ENCODE measurements around the gene ANKRD11. TPM values are rescaled to one million over a fixed set of nuclear protein-coding genes. Genes with fewer than 3 reads are reported as not detected.

ANKRD11 gene
- total and polyA plus RNA-seq, 2 donors (not counting 1 experiment from before 2014, with no cell fraction given): 41.5 to 71.2 TPM

DNA sequence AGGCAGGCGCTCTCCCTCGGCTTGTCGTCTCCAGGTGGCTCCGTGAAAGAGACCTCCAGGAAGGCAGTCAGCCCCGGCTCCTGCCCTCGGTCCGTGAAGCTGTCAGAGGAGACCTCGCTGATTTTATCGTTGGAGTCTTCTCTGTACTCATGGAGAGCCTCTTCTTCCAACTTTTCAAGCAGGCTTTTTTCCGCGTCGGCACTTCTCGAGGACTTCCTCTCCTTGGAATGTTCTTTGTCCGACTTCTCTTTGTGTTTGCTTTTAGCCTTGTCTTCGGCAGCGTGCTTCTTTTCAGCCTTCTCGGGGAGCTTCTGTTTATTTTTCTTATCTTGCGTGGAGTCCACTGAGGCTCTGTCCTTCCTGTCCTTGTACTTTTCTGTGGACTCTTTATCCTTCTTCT, 207.8 kb downstream of the ANKRD11 start:
- peaks cover 25% of the 10 kb centered on the region for H3K36me3 ChIP-seq (ENCODE audit: control insufficient read depth, insufficient read depth, low read length)

DNA sequence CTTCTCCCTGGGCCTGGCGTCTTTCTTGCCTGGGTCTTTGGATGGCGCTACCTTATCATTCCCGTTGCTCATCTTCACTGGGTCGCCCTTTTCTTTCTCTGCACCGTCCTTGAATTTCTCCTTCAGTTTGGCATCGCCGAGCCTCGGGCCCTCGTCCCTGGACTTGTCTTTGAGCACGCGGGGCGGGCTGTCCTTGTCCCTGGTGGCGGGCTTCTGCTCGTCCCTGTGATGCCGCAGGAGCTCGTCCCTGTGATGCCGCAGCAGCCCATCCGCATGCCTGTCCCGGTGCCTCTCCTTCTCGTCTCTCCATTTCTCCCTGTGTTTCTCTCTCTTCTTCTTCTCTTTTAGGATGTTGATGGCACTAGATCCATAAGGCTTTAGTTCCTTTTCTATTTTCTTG, 208.5 kb downstream of the ANKRD11 start:
- TF ChIP-seq, protein P1, sequence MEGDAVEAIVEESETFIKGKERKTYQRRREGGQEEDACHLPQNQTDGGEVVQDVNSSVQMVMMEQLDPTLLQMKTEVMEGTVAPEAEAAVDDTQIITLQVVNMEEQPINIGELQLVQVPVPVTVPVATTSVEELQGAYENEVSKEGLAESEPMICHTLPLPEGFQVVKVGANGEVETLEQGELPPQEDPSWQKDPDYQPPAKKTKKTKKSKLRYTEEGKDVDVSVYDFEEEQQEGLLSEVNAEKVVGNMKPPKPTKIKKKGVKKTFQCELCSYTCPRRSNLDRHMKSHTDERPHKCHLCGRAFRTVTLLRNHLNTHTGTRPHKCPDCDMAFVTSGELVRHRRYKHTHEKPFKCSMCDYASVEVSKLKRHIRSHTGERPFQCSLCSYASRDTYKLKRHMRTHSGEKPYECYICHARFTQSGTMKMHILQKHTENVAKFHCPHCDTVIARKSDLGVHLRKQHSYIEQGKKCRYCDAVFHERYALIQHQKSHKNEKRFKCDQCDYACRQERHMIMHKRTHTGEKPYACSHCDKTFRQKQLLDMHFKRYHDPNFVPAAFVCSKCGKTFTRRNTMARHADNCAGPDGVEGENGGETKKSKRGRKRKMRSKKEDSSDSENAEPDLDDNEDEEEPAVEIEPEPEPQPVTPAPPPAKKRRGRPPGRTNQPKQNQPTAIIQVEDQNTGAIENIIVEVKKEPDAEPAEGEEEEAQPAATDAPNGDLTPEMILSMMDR (conservative IDR thresholded peaks at IDR 0.05 in 1 of 2, IDR thresholded peaks at IDR 0.05 in 1 of 2; ENCODE audit: low read depth in 1 of 2, low read length in 2 of 2): no peak
- no peak for TF ChIP-seq EZH2 (IDR thresholded peaks at IDR 0.05; ENCODE audit: low read length, missing control alignments)
- Histone ChIP-seq H3K9me3 (ENCODE audit: control insufficient read depth, insufficient read depth, low read depth, low read length) (no peaks in the 10 kb centered on the region), H3K27ac (ENCODE audit: insufficient read depth, low read length) (no peak overlapping the region), H3K4me1 (ENCODE audit: control insufficient read depth, extremely low read depth, insufficient read depth, low read length) (no peaks in the 10 kb centered on the region), H3K4me3 (replicated peaks in 1 of 4; ENCODE audit: control extremely low read depth in 1 of 4, insufficient read depth in 1 of 4, low read depth in 3 of 4, low read length in 4 of 4) (no peak overlapping the region), H3K79me2 (ENCODE audit: control insufficient read depth, insufficient read depth, low read length) (no peaks in the 10 kb centered on the region), H3K9ac (ENCODE audit: insufficient read depth, low read length) (no peak overlapping the region), H3K27me3 (ENCODE audit: control insufficient read depth, insufficient read depth, low read length) (no peaks in the 10 kb centered on the region), H3K36me3 (ENCODE audit: control insufficient read depth, insufficient read depth, low read length) (peaks cover 24% of the 10 kb centered on the region), H2AFZ (ENCODE audit: low read length) (no peak overlapping the region), H3K4me2 (ENCODE audit: extremely low read depth, insufficient read depth, low read length) (no peak overlapping the region), H4K20me1 (ENCODE audit: control insufficient read depth, extremely low read depth, insufficient read depth, low read length) (no peaks in the 10 kb centered on the region)
- no peak for DNase-seq (ENCODE audit: low read depth in 2 of 2)

More for the DNA sequence above, 207.8 kb downstream of the ANKRD11 start:
- Histone ChIP-seq H3K4me1 (ENCODE audit: control insufficient read depth, extremely low read depth, insufficient read depth, low read length) (no peaks in the 10 kb centered on the region), H3K27me3 (ENCODE audit: control insufficient read depth, insufficient read depth, low read length) (no peaks in the 10 kb centered on the region), H3K4me3 (replicated peaks in 1 of 4; ENCODE audit: control extremely low read depth in 1 of 4, insufficient read depth in 1 of 4, low read depth in 3 of 4, low read length in 4 of 4) (no peak overlapping the region), H3K9me3 (ENCODE audit: control insufficient read depth, insufficient read depth, low read depth, low read length) (no peaks in the 10 kb centered on the region), H3K79me2 (ENCODE audit: control insufficient read depth, insufficient read depth, low read length) (no peaks in the 10 kb centered on the region), H3K9ac (ENCODE audit: insufficient read depth, low read length) (no peak overlapping the region), H3K4me2 (ENCODE audit: extremely low read depth, insufficient read depth, low read length) (no peak overlapping the region), H4K20me1 (ENCODE audit: control insufficient read depth, extremely low read depth, insufficient read depth, low read length) (no peaks in the 10 kb centered on the region), H2AFZ (ENCODE audit: low read length) (no peak overlapping the region), H3K27ac (ENCODE audit: insufficient read depth, low read length) (no peak overlapping the region)
- no peak for DNase-seq (ENCODE audit: low read depth in 2 of 2)
- TF ChIP-seq, protein P1 (conservative IDR thresholded peaks at IDR 0.05 in 1 of 2, IDR thresholded peaks at IDR 0.05 in 1 of 2; ENCODE audit: low read depth in 1 of 2, low read length in 2 of 2): no peak
- TF ChIP-seq EZH2 (IDR thresholded peaks at IDR 0.05; ENCODE audit: low read length, missing control alignments): no peak

DNA sequence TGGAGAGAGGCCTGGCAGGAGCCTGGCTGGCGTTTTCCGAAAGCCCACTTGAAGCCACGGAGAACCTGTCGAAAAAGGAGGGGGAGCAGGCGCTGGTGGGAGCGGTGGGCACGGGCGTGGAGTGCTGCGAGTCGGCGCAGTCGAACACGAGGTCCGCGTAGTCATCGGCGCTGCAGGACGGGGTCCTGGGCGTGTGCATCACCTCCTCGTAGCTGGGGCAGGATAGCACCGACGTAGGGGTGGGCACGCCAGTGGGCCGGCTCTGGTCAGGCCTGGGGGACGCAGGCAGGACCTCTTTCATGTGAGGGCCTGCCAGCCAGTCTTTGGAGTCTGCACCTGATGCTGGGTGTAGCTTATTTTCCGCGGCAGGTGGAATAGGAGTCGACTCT, 209.2 kb downstream of the ANKRD11 start:
- no peak for DNase-seq (ENCODE audit: low read depth in 2 of 2)
- Histone ChIP-seq H3K4me2 (ENCODE audit: extremely low read depth, insufficient read depth, low read length) (no peak overlapping the region), H3K9ac (ENCODE audit: insufficient read depth, low read length) (no peak overlapping the region), H3K79me2 (ENCODE audit: control insufficient read depth, insufficient read depth, low read length) (no peaks in the 10 kb centered on the region), H3K27ac (ENCODE audit: insufficient read depth, low read length) (no peak overlapping the region), H3K27me3 (ENCODE audit: control insufficient read depth, insufficient read depth, low read length) (no peaks in the 10 kb centered on the region), H3K4me1 (ENCODE audit: control insufficient read depth, extremely low read depth, insufficient read depth, low read length) (no peaks in the 10 kb centered on the region), H4K20me1 (ENCODE audit: control insufficient read depth, extremely low read depth, insufficient read depth, low read length) (no peaks in the 10 kb centered on the region), H3K9me3 (ENCODE audit: control insufficient read depth, insufficient read depth, low read depth, low read length) (no peaks in the 10 kb centered on the region), H3K36me3 (ENCODE audit: control insufficient read depth, insufficient read depth, low read length) (peaks cover 24% of the 10 kb centered on the region), H3K4me3 (replicated peaks in 1 of 4; ENCODE audit: control extremely low read depth in 1 of 4, insufficient read depth in 1 of 4, low read depth in 3 of 4, low read length in 4 of 4) (no peak overlapping the region), H2AFZ (ENCODE audit: low read length) (no peak overlapping the region)
- TF ChIP-seq, protein P1 (conservative IDR thresholded peaks at IDR 0.05 in 1 of 2, IDR thresholded peaks at IDR 0.05 in 1 of 2; ENCODE audit: low read depth in 1 of 2, low read length in 2 of 2): no peak
- no peak for TF ChIP-seq EZH2 (IDR thresholded peaks at IDR 0.05; ENCODE audit: low read length, missing control alignments)
